ENCODE measurements around the gene ETFBKMT. TPM values are rescaled to one million over a fixed set of nuclear protein-coding genes. Genes with fewer than 3 reads are reported as not detected.

ETFBKMT gene
- total RNA-seq, 1 experiment from 2014 or later: 2.3 TPM

GRCh38 chr12:31722580-31722979 lies 63.1 kb downstream of the ETFBKMT start:
- peaks cover 8% of the 10 kb centered on the region for H3K9me3 Mint-ChIP-seq (ENCODE audit: low read depth, unreplicated experiment)
- H3K4me3 Mint-ChIP-seq (ENCODE audit: low read depth, unreplicated experiment): no peak overlapping the region
- intact Hi-C loops (cut with micrococcal nuclease; ENCODE audit: unreplicated experiment): no loop called here
- H3K27me3 Mint-ChIP-seq (ENCODE audit: unreplicated experiment): no peaks in the 10 kb centered on the region
- peaks cover 21% of the 10 kb centered on the region for H3K4me1 Mint-ChIP-seq (ENCODE audit: low read depth, unreplicated experiment)
- H3K36me3 Mint-ChIP-seq (ENCODE audit: insufficient read depth, unreplicated experiment): peaks cover 6% of the 10 kb centered on the region
- TF ChIP-seq CTCF (IDR thresholded peaks at IDR 0.05; ENCODE audit: unreplicated experiment): no peak
- no peak for DNase-seq
- CTCF ChIA-PET: no interaction called here
- no peak overlapping the region for H3K27ac Mint-ChIP-seq (ENCODE audit: unreplicated experiment)
- BruUV-seq (replicated peaks): no TSS peak

Other genes starting within 250 kb of the ETFBKMT start
- gene DENND5B, start 68.6 kb upstream of the ETFBKMT start, total RNA-seq (2022): 8.0 and 10.2 TPM in 2 replicates
- gene AMN1, start 69.3 kb downstream of the ETFBKMT start, total RNA-seq (2022): 10.2 and 13.5 TPM in 2 replicates

Measured in Calu3 (cell line).